ENCODE results near the gene RHBDL2. TPM values are rescaled to one million over a fixed set of nuclear protein-coding genes. Genes with fewer than 3 reads are reported as not detected.

The RHBDL2 gene
- total RNA-seq, 1 experiment from 2014 or later: 0.29 TPM

DNA sequence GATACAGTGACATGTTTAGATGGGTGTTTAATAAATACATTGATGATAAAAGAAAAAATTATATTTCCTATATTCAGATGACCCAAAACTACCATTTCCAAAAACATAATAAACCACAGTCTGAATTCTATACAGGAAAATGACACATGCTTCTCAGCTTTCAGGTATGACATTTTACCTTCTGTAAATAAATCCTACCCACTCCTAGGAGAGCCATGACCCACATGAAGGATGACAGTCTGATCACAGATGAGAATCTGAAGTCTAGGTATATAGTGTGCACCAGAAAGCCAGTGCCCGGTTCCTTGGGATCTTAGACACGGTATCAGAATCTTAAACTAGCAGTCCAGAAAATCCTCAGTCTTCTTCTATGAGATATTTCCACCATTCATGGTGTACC lies 56.5 kb downstream of the RHBDL2 start:
- Histone ChIP-seq H3K4me1 (replicated peaks) (no peaks in the 10 kb centered on the region), H3K27me3 (replicated peaks) (no peaks in the 10 kb centered on the region), H3K4me3 (no peak overlapping the region), H3K27ac (no peak overlapping the region), H3K9me3 (replicated peaks) (no peaks in the 10 kb centered on the region), H3K36me3 (no peaks in the 10 kb centered on the region)
- no peak for DNase-seq (ENCODE audit: low read depth in 1 of 2, low spot score in 2 of 2)

DNA sequence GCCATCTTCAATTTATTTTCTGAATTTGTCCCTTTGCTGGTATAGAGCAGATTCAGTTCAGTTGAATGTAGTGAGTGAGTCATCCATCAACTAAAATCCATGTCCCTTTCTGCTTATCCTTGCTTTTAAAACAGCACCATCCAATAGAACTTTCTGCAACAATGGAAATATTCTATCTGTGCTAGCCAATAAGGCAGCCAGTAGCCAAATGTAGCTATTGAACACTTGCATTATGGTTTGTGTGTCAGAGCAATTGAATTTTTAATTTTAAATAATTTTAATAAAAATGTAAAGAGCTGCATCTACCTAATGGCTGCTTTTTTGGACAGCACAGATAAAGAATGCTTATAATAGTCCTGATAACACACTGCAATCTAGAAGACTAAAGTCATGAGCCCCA lies 60.1 kb downstream of the RHBDL2 start, which contains the start of gene GJA9:
GJA9 (minus strand) TSS at position 101 of the 400 bp plus-strand sequence. CDS start 5,489 bp downstream, outside the sequence.
- no peaks in the 10 kb centered on the region for H3K36me3 ChIP-seq
- no peaks in the 10 kb centered on the region for H3K27me3 ChIP-seq (replicated peaks)
- H3K9me3 ChIP-seq (replicated peaks): no peaks in the 10 kb centered on the region
- no peak within 1 kb of the TSS for H3K4me3 ChIP-seq
- no peaks in the 10 kb centered on the region for H3K4me1 ChIP-seq (replicated peaks)
- no peak for DNase-seq (ENCODE audit: low read depth in 1 of 2, low spot score in 2 of 2)
- no peak within 1 kb of the TSS for H3K27ac ChIP-seq

DNA sequence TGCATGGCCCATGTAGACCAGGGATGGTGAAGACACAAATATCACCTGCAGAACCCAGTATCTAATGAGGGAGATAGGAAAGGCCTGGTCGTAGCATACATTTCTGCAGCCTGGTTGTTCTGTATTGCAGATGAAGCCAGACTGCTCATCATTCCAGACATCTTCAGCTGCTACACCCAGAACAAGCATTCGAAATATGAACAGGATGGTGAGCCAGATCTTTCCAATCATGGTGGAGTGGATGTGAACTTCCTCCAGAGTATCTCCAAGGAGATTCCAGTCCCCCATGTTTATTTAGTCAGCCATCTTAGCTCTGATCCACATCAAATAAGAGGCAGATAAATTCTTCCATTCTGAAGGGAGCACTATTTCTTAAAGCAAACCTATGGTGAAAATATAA lies 65.8 kb downstream of the RHBDL2 start:
- H3K27me3 ChIP-seq (replicated peaks): no peaks in the 10 kb centered on the region
- H3K27ac ChIP-seq: no peak overlapping the region
- peaks cover 12% of the 10 kb centered on the region for H3K4me1 ChIP-seq (replicated peaks)
- no peak overlapping the region for H3K4me3 ChIP-seq
- no peaks in the 10 kb centered on the region for H3K9me3 ChIP-seq (replicated peaks)
- no peak for DNase-seq (ENCODE audit: low read depth in 1 of 2, low spot score in 2 of 2)
- peaks cover 3% of the 10 kb centered on the region; the same call in 1 of the 2 replicates for H3K36me3 ChIP-seq

DNA sequence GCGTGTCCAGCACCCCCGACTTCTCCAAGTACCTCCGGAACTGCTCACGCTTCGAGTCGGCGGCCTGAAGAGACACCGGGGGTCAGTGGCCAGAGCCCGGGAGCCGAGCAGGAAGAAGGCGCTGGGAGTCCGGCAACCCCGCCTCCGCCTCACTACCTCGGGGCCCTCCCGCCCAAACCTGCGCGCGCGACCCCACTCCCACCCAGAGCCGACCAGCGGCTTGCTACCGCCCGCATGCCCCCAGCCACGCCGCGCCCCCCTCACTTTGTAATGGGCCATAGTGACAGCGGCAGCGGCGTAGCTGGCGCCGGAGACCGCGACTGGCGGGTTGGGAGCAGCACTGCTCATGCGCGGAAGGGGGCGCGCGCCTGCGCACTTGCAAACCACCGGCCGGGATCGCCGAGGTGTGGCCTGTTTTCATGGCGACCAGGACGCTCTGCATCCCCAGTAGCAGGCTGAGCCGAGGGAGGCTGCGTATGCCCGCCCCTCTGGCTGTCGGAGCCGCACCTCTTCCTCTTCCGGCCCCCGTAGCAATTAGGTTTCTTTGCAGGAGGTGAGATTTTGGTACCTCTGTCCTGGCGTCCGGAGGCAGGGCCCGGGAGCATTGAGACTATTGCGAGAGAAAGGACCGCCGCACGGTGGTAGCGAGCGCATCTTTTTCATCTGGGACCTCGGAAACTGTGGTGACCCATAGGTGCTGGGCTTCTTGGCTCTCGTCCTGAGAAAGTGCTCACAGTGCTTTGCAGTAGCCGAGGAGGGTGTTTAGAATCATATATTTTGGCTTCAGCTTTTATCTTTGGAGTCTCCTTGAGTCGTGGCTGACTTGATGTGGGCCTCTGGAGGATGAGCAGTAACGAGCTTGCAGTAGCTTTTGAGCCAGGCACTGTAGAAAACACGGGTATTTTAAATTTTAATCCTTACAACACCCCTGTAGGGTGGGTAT lies 68.3 kb downstream of the RHBDL2 start, which contains the start of gene MYCBP:
MYCBP (minus strand) TSS at position 322 of the 943 bp plus-strand sequence; CDS start at position 279, 43 bp downstream.
- Histone ChIP-seq H3K4me1 (replicated peaks) (peaks cover 12% of the 10 kb centered on the region), H3K4me3 (peak within 1 kb of the TSS; percentile 70), H3K36me3 (peaks cover 3% of the 10 kb centered on the region), H3K27ac (0 out of 2 replicates have a peak within 1 kb of the TSS, but pooled peaks have one; percentile 10), H3K27me3 (replicated peaks) (no peaks in the 10 kb centered on the region), H3K9me3 (replicated peaks) (no peaks in the 10 kb centered on the region)
- peak; percentile 91 to 96 for DNase-seq (ENCODE audit: low read depth in 1 of 2, low spot score in 2 of 2)

DNA sequence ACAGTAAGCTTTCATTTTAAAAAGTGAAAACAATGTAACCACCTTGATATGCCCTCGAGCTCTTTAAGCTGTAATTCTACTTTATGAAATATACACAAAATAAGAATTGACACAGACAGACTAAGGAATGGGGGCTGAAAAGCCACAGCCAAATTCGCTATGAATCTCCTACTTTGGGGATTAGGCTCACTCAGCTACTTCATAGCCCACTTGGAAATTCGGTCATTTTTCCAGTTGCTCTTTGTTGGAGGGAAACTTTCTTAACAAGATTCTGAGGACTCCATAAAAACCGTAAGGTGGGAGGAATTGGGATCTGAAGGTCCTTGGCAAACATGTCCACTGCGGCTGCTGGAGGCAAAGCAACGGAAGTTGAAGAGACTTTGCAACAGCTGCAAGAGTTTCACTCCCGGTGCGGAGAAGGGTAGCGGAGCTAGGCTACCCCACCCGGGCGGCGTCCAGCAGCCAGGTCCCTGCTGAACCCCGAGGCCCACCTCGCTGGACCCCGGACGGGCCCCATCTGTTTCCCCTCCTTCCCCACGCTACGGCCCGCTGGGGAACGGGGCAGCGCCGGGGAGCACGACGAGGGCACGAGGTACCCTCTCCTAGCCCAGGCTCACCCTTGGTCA lies 69.1 kb downstream of the RHBDL2 start:
- 0 out of 2 replicates have a peak overlapping the region, but pooled peaks have one; percentile 10 for H3K27ac ChIP-seq
- H3K27me3 ChIP-seq (replicated peaks): no peaks in the 10 kb centered on the region
- peaks cover 12% of the 10 kb centered on the region for H3K4me1 ChIP-seq (replicated peaks)
- H3K9me3 ChIP-seq (replicated peaks): no peaks in the 10 kb centered on the region
- peaks cover 3% of the 10 kb centered on the region for H3K36me3 ChIP-seq
- H3K4me3 ChIP-seq: peak overlapping the region; percentile 70
- no peak for DNase-seq (ENCODE audit: low read depth in 1 of 2, low spot score in 2 of 2)

DNA sequence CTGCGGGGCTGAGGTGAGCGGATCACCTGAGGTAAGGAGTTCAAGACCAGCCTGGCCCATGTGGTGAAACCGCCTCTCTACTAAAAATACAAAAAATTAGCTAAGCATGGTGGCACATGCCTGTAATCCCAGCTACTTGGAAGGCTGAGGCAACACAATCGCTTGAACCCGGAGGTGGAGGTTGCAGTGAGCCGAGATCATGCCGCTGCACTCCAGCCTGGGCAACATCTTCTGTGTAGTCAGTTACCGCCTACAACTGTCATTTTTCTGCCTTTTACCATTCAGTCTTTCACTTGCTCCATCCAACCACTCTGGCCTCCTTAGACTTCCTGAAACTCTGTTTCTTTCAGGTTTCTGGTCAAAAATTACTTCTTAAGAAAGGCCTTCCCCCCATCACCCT lies 70.6 kb downstream of the RHBDL2 start:
- H3K9me3 ChIP-seq (replicated peaks): no peaks in the 10 kb centered on the region
- H3K4me3 ChIP-seq: no peak overlapping the region
- no peak overlapping the region for H3K27ac ChIP-seq
- no peaks in the 10 kb centered on the region for H3K27me3 ChIP-seq (replicated peaks)
- H3K36me3 ChIP-seq: peaks cover 5% of the 10 kb centered on the region
- no peak for DNase-seq (ENCODE audit: low read depth in 1 of 2, low spot score in 2 of 2)
- peaks cover 12% of the 10 kb centered on the region for H3K4me1 ChIP-seq (replicated peaks)

DNA sequence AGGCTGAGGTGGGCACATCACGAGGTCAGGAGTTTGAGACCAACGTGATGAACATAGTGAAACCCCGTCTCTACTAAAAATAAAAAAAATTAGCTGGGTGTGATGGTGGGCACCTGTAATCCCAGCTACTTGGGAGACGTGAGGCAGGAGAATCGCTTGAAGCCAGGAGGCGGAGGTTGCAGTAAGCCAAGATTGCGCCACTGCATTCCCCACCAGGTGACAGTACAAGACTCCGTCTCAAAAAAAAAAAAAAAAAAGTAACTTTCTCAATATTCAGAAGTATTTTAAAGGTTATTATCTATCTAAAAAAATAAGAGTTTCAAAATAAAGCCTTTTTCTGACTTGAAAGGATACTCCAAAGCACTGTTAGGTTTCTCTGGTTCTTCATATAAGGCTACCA lies 74.4 kb downstream of the RHBDL2 start:
- H3K9me3 ChIP-seq (replicated peaks): no peaks in the 10 kb centered on the region

DNA sequence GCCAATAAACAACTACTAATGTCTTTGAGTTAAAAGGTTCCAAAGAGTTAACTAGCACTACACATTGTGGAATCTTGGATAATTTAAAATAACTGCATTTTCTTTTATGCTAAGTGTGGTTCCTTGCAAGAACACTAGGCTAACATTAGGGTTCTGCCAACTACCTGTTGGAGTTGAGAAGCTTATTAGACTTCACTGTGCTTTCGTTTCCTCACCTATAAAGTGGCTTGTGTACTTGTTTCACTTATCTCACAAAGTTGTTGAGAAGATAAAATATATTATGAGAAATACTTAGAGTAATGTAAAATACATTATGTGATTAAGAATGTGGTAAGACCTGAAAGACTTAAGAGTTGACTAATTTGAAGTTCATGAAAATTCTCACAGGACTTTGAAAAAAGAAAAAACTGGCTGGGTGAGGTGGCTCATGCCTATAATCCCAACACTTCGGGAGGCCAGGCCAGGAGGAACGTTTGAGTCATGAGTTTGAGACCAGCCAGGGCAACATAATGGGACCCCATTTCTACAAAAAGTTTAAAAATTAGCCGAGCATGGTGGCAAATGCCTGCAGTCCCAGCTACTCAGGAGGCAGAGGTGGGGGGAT lies 76.4 kb downstream of the RHBDL2 start:
- H3K9me3 ChIP-seq (replicated peaks): no peaks in the 10 kb centered on the region
- no peak overlapping the region for H3K4me3 ChIP-seq
- H3K27me3 ChIP-seq (replicated peaks): no peaks in the 10 kb centered on the region
- H3K4me1 ChIP-seq (replicated peaks): peaks cover 5% of the 10 kb centered on the region
- no peak for DNase-seq (ENCODE audit: low read depth in 1 of 2, low spot score in 2 of 2)
- peaks cover 16% of the 10 kb centered on the region for H3K36me3 ChIP-seq
- no peak overlapping the region for H3K27ac ChIP-seq

More for the DNA sequence above, 74.4 kb downstream of the RHBDL2 start:
- Histone ChIP-seq H3K36me3 (peaks cover 18% of the 10 kb centered on the region), H3K27ac (no peak overlapping the region), H3K4me1 (replicated peaks) (peaks cover 6% of the 10 kb centered on the region), H3K27me3 (replicated peaks) (no peaks in the 10 kb centered on the region), H3K4me3 (no peak overlapping the region)
- no peak for DNase-seq (ENCODE audit: low read depth in 1 of 2, low spot score in 2 of 2)

DNA sequence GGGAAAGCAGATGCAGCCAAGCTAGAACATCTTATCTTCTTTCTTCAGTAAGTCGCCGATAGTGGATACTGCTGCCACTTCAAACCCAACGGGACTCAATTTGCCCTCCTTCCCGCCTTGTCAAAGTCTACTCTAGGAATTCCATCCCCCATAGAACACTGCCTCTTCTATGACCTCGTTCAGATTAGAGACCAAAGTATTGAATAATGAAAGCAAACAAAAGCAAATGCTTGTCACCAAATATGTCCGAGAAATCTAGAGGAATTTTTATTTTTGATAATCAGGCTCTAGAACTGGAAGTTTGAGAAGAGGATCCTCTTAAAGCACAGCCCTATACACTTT lies 81.2 kb downstream of the RHBDL2 start:
- H3K27ac ChIP-seq: no peak overlapping the region
- H3K36me3 ChIP-seq: peaks cover 31% of the 10 kb centered on the region
- H3K4me1 ChIP-seq (replicated peaks): peaks cover 15% of the 10 kb centered on the region
- H3K27me3 ChIP-seq (replicated peaks): no peaks in the 10 kb centered on the region
- DNase-seq (ENCODE audit: low read depth in 1 of 2, low spot score in 2 of 2): no peak
- H3K4me3 ChIP-seq: peak overlapping the region; percentile 93
- no peaks in the 10 kb centered on the region for H3K9me3 ChIP-seq (replicated peaks)

DNA sequence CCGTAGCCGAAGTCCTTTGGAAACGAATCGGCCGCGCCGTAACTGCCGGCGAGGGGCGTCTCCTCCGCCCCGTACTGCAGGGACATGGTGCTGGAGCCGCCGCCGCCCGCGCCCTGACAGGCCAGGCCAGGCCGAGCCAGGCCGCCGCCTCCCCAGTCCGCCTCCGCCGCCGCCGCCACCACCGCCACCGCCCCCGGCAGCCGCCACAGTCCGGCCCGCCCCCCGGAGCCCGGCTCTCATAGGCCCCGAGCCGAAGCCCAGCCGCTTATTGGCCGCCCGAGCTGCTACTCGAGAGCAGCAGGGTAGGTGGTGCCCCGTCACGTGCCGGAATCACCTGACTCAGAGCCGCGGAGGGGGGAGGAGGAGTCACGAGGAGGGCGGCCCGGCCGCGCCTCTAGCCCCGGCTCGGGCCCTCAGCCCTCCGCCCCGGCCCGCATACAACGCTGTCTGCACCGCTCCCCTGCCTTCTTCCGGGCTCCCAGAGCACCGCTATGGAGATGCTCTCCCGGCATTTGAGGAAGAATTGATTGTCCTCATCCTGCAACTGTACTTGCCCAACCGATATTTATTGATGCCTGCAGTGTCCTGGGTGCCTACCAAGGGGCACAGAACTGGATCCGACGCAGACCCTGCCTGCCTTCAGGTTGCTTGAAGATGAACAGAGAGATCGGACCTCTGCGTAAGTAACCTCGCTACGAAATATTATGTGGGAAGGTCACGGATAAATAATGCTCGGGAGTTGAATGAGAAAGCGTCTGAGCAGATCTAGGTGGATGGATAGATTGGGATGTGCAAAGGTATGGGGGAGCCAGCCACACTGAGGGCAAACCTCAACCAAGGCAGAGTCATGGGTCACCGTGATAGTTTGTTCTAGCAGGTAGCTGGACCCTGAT lies 81.8 kb downstream of the RHBDL2 start, which contains the start of gene RRAGC:
RRAGC (minus strand) TSS at position 212 of the 893 bp plus-strand sequence; CDS start at position 86, 126 bp downstream.
- peak; percentile 94 to 99 for DNase-seq (ENCODE audit: low read depth in 1 of 2, low spot score in 2 of 2)
- H3K36me3 ChIP-seq: peaks cover 37% of the 10 kb centered on the region
- no peaks in the 10 kb centered on the region for H3K27me3 ChIP-seq (replicated peaks)
- 0 out of 2 replicates have a peak within 1 kb of the TSS, but pooled peaks have one; percentile 27 for H3K27ac ChIP-seq
- H3K9me3 ChIP-seq (replicated peaks): no peaks in the 10 kb centered on the region
- H3K4me3 ChIP-seq: peak within 1 kb of the TSS; percentile 93
- H3K4me1 ChIP-seq (replicated peaks): peaks cover 15% of the 10 kb centered on the region

DNA sequence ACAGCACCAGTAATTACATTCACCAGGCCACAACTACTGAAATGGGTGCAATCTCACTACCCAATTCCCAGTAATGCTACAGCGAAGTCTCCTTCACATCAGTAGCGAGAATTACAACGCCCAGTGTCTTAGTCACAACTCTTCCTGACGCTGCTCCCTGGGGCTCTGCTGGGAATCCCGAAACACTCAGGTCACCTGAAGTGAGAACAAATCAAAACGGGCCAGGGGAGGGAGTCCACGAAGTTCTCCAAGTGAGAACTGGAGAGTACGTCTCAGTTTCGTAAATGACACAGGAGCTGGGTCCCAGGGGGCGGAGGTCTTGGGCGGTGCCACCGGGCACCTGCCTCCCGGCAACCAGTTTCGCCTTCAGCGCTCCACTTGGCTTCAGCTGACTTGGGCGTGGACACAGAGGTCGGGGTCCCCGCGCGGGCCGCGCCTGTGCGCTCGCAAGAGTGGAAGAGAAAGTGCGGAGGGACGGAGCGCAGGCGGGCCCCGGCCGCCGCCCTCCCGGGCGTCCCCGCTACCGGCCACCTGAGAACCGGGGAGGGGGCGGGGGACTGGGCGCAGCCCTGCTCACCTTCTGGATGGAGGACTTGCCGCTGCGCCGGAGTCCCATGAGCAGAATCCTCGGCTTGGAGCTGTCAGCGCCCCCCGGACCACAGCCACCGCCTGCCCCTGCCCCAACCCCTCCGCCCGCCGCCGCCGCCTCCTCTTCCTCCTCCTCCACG lies 82.6 kb downstream of the RHBDL2 start:
- peak overlapping the region; percentile 93 for H3K4me3 ChIP-seq
- peaks cover 42% of the 10 kb centered on the region for H3K36me3 ChIP-seq
- peaks cover 15% of the 10 kb centered on the region for H3K4me1 ChIP-seq (replicated peaks)
- H3K27me3 ChIP-seq (replicated peaks): no peaks in the 10 kb centered on the region
- H3K27ac ChIP-seq: 0 out of 2 replicates have a peak overlapping the region, but pooled peaks have one; percentile 27
- DNase-seq (ENCODE audit: low read depth in 1 of 2, low spot score in 2 of 2): peak; percentile 45 to 53
- H3K9me3 ChIP-seq (replicated peaks): no peaks in the 10 kb centered on the region

DNA sequence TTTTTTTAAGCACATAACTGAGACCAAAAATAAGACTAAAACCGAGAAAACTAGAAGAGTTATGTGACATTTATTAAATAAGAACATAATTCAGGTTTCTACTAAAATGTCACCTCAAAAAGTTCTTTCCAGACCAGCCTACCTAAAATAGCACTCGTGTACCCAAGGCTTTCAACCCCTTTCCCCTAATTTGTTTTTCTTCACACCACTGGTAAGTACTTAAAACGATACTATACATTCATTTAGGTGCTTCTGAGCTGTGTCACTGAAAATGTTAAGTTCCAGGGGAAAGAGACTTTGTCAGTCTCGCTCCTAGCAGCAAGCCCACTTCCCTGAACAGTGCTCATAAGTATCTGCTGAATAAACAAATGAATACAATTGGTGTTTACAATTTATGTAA lies 88.8 kb downstream of the RHBDL2 start:
- Histone ChIP-seq H3K27ac (no peak overlapping the region), H3K9me3 (replicated peaks) (no peaks in the 10 kb centered on the region), H3K27me3 (replicated peaks) (no peaks in the 10 kb centered on the region), H3K4me1 (replicated peaks) (peaks cover under 1% of the 10 kb centered on the region), H3K36me3 (peaks cover 46% of the 10 kb centered on the region), H3K4me3 (no peak overlapping the region)
- DNase-seq (ENCODE audit: low read depth in 1 of 2, low spot score in 2 of 2): no peak

Data from SJSA1 (cell line).